ENCODE measurements around the gene KCNRG.
"Not testable (repeated sequence)": the region's sequence is repeated elsewhere in the genome, so short reads cannot be mapped to it uniquely, and the experiment has no call there.

Gene KCNRG

GRCh38 chr13:50012396-50013169, 2.7 kb upstream of the KCNRG start:
- DNase-seq, result no peak

DNA sequence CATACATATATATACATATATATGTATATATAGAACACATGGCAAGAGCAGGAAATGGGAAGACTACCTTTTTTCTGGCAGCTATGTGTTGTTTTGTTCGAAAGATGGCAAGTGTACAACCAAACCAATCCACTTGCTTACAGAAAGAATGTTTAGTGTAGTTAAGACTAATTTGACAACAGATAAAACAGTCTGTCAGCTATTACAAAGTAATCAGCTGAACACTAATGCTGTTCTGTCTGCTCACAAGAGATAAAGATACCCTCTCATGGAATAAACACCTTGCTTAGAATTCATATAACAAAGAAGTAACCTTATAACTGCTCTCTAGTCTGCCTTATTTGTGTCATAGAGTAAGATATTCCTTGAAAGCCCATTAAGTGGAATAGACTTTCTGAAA, 858 bp upstream of the KCNRG start:
- no peak for DNase-seq

GRCh38 chr13:50015750-50016149, 506 bp downstream of the KCNRG start:
- DNase-seq, result no peak

GRCh38 chr13:50016444-50016843, 1.2 kb downstream of the KCNRG start:
- DNase-seq, result no peak

- no peak for DNase-seq
Measured at GRCh38 chr13:50017819-50018218, 2.6 kb downstream of the KCNRG start.

DNA sequence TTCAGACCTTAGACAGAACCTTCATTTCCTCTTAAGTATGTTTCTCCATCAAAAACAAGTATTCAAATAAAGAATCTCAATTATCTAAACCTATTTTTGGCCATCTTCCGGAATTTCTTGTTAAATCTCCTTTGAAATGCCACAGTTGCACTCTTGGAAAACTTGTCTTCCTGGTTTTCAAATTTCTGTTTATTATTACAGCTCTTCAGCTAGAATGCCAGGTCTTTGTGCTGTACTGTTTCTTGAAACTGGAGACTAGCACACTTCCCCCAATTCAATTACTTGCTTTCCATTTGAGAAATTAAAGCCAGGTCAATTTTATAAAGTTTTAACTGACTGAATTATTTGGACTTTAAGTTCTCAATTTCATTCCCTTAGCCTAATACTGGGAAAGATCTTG, 10.2 kb downstream of the KCNRG start:
- no peak for DNase-seq

DNA sequence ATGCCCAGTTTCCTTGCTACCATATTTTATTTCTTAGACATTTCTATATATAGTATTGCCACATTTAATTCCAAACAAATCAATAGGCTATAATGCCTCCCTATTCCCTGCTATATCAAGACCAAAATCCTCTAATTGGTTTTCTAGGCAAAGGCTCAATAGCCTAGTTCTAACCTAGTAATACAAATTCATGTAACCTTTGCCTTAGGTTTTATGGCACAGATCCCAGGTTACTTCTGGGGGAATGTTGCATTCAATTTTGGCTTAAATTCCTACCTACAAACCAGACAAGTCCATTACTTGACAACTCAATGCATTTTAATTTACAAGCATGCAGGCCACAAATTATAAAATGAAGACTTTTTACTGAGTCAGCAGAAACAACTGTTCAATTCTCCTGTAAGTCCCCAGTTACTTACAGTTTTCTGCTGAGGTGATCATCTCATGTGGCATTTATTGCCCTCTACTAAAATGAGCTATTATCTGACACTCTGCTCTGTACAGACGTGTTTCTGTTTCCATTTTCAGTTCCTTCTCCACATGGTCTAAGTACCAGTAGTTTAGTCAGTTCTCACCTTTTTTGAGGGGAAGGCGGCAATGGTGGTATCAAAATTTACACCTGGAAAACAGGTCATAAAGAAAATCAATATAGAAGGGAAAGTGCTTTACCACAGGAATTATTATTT, 11.7 kb downstream of the KCNRG start:
- DNase-seq, result no peak

GRCh38 chr13:50030315-50030714, 15.1 kb downstream of the KCNRG start:
- no peak for DNase-seq

GRCh38 chr13:50033725-50034124, 18.5 kb downstream of the KCNRG start:
- DNase-seq, result no peak

DNA sequence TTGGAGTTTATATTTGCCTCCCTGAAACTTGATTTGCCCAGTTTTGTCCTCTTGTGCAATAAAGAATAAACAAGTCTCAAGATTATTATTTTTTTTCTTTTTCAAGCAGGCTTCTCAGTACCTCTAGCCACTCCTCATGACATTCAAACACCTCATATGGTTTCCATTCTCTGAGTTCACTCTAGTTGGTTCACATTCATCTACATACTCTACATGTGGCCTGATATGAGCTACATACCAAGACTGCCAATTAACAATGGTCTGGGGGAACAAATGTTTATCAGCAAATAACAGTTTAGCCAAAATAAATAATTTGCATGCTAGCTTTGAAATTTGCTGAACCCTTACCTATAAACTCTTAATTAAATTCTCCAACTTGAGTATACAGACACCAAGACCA, 22.5 kb downstream of the KCNRG start:
- no peak for DNase-seq

DNA sequence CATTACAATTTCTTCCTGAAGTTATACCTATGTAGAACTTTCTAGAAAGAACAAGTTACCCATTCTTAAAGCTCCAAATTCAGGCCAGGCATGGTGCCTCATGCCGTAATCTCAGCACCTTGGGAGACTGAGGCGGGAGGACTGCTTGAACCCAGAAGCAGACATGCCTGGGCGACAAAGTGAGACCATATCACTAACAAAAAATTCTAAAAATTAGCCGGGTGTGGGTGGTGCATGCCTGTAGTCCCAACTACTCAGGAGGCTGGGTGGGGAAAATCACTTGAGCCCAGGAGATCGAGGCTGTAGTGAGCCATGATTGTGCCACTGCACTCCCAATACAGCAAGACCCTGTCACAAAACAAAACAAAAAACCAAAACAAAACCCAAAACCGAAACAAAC, 23.0 kb downstream of the KCNRG start:
- DNase-seq, result no peak

DNA sequence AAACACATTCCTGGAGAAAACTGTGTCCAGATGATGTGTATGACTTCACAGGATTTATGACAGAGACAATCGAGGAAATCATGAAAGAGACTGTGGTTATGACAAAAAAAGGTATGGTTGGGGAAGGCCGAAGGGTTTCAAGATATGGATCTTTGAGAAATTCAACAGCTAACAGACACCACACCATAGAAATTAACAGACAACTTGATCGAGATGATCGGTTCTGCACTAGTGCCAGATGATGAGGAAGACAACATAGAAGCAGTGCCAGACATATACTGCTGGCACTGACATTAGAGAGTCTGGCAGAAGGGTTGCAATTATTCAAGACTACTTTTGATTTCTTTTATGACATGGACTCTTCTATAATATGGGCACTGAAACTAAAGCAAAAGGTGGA, 37.2 kb downstream of the KCNRG start:
- DNase-seq, result no peak

- DNase-seq, result no peak
Measured at GRCh38 chr13:50053844-50054243, 38.6 kb downstream of the KCNRG start.

DNA sequence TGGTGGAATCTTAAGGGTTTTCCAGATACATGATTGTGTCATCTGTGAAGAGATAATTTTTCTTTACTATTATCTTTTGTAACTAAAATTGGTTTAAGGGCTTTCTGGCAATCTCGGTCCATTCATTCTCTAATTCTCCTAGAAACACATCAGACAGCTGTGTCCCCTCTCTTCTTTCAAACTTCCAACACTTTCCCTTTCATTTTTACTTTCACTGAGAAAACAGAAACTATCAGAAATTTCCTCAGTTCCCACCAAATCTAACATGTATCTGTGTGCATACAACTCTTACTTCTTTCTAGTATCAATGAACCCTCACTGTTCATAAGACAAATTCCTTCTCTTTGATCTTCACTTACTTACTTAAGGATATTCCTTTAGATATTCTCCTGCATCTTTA, 40.2 kb downstream of the KCNRG start:
- DNase-seq, result no peak

DNA sequence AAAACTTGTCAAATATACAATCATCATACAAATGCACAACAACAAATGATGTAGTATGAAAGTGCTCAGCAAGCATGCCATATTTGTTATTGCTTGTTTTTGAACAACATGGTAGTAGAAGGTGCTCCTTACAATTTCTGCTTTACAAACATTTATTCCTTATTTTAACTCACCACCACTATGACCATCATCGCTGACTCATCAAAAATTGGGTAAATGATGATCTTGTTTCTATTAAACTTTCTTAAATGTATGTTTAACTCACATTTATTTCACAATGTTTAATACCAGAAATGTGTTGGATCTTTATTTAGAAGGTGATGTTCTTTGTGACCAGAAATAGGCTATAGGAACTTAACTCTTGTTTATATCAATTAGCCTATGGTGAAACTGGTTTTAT, 45.5 kb downstream of the KCNRG start:
- no peak for DNase-seq

DNA sequence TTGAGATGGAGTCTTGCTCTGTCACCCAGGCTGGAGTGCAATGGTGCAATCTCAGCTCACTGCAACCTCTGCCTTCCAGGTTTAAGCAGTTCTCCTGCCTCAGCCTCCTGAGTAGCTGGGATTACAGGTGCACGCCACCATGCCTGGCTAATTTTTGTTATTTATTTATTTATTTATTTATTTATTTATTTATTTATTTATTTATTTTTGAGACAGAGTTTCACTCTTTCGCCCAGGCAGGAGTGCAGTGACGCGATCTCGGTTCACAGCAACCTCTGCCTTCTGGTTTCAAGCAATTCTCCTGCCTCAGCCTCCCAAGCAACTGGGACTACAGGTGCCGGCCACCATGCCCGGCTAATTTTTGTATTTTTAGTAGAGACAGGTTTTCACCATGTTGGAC, 47.1 kb downstream of the KCNRG start:
- not testable (repeated sequence) for DNase-seq

DNA sequence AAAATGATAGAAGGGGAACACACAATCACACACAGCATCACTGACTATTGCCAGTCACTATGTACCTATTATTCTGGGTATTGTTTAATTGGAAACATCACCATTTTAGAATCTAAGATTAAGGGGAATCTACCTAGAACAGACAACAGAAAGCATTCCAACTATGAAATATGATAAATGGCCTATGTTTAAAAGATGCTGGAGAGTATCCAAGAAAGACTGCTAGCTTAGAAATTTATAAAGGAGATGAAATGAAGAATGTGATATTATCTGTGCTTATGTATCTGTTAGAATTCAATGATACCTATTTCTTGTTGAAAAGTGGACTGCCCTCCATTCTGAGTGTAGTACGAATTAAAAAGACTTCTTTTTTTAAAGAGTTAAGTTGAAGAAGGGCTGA, 50.5 kb downstream of the KCNRG start:
- DNase-seq, result no peak

DNA sequence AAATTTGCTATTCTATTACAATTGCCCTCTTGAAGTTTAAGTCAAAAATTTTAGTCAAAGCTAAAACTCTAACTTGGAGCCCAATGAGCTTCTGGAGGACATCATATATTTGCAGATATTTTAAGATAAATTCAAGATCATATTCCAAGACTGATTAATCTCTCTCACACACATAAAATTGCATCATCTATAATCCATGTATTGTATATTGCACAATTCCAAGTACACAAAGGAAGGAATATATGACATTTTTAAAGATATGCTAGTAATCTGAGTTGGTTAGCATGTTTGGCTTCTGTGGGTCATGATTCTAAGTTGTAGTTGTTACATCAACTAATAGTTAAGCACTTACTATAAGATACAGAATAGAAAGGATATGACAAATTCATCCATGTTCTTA, 53.3 kb downstream of the KCNRG start:
- no peak for DNase-seq

DNA sequence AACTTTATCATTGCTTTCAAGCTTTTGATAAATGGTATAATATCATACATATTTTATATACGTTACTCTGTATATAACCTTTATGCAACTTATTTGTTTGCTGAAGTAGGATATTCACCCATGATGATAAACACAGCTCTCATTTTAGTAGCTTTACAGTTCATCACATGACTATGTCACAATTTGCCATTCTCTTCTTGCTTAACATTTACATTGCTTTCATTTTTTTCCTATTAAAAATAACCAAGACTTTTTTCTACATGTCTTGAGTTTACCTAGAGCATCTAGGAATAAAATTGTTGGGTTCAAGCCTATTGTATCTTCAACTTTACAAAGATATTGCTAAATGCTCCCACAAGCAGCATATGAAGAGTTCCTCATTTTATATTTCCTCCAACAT, 54.0 kb downstream of the KCNRG start:
- no peak for DNase-seq

DNA sequence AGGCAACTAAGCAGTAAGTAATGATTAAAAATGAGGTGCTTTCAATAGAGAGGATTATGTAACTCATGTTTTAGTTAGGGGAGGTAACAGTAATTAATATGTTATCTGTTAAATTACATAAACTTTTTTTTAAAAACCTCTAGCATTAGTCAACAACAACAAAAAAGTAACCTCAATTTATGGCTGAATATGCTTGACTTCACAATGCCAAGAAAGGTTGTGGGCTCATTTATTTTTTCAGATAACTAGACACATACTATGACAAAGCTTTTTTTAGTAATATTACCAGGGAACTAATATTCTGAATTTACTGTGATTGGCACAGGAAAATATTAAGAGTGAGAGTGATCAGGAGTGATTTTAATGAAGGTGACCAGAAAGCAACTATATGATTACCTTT, 54.9 kb downstream of the KCNRG start:
- no peak for DNase-seq
